A673 (cell line): ENCODE measurements around the gene UNC79.

Experiments
- CTCF ChIP-seq: fragments of 300-800, 200-600 bp; sonication (generic); conservative IDR thresholded peaks from 2 replicates; pipeline ENCODE4 v1.5.1; 2017; ENCODE audit warnings: low read depth, mild to moderate bottlenecking, antibody characterized with exemption, low read length, moderate library complexity, mixed read lengths
- EZH2 ChIP-seq: fragments of 200-600 bp; sonication (generic); IDR thresholded peaks from 2 replicates; pipeline ENCODE4 v1.6.1; 2017; ENCODE audit warnings: borderline replicate concordance, low read depth, mild to moderate bottlenecking, mixed read lengths, antibody characterized with exemption, low read length; ENCODE audit not compliant: poor library complexity, severe bottlenecking

DNA sequence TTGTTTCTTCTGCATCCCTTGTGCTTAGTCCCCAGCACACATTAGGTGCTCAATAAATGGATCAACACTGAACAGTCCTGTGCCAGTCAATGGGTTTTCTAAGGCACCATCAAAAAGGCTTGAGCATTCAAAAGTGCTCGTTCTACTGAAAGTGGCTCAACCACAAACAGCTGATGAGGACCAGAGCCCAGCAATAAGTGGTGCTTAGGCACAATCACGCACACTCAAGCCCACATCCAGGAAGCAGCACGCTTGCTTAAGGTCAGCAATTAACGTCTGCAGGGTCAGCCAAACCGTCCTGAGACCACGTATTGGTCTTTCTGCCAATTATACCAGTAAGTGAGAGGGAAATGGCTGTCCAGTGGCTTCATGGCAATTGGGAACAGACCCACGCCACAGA, 301.0 kb downstream of the UNC79 start:
- TF ChIP-seq CTCF (no peak), EZH2 (no peak)
